AG04449 (cell line): Measurements from ENCODE around the gene PDGFA.

Source experiments
- CTCF ChIA-PET: fragments of 350-600 bp; formaldehyde crosslinking; extraction: SDS; loops from one replicate; lab custom pipeline; 2021; ENCODE audit warnings: antibody characterized with exemption; lab: Yijun Ruan, JAX
- POLR2A ChIA-PET: fragments of 400-600, 350-600 bp; formaldehyde crosslinking; extraction: SDS; loops from one replicate; lab custom pipeline; 2020; ENCODE audit warnings: antibody characterized with exemption, inconsistent platforms; lab: Yijun Ruan, JAX
- DNase-seq: peaks from one replicate; pipeline ENCODE4 v3.0.0-alpha.2; 2010; ENCODE audit warnings: low read depth, low spot score
- H3K4me3 ChIP-seq: 2 replicates; pipeline ENCODE4 v1.5.1; 2011; ENCODE audit warnings: low read depth, mild to moderate bottlenecking, control low read depth, low read length
- TF ChIP-seq, protein P1 (sequence below): IDR thresholded peaks from one replicate; pipeline ENCODE4 v1.5.1; 2011; ENCODE audit warnings: mild to moderate bottlenecking, moderate library complexity, low read length, control low read depth, inconsistent platforms; ENCODE audit not compliant: insufficient read depth; ENCODE audit errors: missing control alignments

PDGFA gene

DNA sequence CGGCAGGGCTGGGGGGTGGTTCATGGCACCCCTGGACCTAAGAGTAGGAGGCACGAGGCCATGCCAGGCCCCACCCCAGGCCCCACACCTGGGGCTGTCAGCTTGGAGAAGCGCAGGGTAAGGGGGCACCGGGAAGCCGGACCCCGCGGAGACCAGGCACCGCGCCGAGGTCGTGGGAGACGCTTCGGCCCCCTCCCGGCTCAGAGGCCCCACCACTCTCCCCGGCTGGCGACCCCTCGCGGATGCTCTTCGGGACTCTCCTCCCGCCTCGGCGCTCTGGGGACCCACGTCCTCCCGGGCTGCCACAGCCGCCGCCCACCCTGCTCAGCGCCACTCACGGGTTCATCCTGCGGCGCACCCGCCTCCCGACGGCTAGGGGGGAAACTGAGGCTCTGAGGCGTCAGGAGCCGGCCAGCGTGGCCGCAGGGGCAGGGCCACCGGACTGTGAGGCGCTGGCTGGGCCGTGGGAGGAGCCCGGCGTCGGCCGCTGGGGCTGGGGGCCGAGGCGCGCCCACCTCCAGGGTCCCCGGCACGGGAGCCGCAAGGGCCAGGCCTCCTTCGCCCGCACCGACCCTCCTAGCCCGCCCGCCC is 25.9 kb downstream of the PDGFA start:
- no peak overlapping the region for H3K4me3 ChIP-seq
- ChIA-PET POLR2A (no interaction called here), CTCF (no interaction called here)
- TF ChIP-seq, protein P1, sequence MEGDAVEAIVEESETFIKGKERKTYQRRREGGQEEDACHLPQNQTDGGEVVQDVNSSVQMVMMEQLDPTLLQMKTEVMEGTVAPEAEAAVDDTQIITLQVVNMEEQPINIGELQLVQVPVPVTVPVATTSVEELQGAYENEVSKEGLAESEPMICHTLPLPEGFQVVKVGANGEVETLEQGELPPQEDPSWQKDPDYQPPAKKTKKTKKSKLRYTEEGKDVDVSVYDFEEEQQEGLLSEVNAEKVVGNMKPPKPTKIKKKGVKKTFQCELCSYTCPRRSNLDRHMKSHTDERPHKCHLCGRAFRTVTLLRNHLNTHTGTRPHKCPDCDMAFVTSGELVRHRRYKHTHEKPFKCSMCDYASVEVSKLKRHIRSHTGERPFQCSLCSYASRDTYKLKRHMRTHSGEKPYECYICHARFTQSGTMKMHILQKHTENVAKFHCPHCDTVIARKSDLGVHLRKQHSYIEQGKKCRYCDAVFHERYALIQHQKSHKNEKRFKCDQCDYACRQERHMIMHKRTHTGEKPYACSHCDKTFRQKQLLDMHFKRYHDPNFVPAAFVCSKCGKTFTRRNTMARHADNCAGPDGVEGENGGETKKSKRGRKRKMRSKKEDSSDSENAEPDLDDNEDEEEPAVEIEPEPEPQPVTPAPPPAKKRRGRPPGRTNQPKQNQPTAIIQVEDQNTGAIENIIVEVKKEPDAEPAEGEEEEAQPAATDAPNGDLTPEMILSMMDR: no peak
- no peak for DNase-seq

DNA sequence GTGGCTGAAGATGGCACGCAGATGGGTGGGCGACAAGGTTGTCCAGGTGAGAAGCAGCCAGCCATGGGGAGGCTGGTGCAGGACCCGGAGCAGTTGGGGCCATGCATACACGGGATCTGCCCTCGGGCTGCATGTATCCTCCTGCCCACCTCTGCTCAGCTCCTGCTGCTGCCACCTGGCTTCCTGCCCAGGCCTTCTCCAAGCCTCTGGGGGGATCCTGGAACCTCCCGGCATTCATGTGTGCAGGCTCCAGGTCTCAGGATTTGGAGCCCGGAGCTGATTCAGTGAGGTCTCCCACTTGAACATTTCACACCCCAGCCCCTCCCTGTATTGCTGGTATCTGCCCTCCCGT is 27.0 kb downstream of the PDGFA start:
- no peak for DNase-seq
- CTCF ChIA-PET: no interaction called here
- TF ChIP-seq, protein P1: no peak
- POLR2A ChIA-PET: no interaction called here
- H3K4me3 ChIP-seq: no peak overlapping the region

- DNase-seq: no peak
- POLR2A ChIA-PET: no interaction called here
- CTCF ChIA-PET: no interaction called here
- TF ChIP-seq, protein P1: no peak
- H3K4me3 ChIP-seq: no peak overlapping the region
Observed at GRCh38 chr7:491958-492713, 27.5 kb downstream of the PDGFA start.

GRCh38 chr7:491292-491957 is 28.2 kb downstream of the PDGFA start:
- DNase-seq: no peak
- H3K4me3 ChIP-seq: no peak overlapping the region
- CTCF ChIA-PET: no interaction called here
- TF ChIP-seq, protein P1: no peak
- POLR2A ChIA-PET: no interaction called here

DNA sequence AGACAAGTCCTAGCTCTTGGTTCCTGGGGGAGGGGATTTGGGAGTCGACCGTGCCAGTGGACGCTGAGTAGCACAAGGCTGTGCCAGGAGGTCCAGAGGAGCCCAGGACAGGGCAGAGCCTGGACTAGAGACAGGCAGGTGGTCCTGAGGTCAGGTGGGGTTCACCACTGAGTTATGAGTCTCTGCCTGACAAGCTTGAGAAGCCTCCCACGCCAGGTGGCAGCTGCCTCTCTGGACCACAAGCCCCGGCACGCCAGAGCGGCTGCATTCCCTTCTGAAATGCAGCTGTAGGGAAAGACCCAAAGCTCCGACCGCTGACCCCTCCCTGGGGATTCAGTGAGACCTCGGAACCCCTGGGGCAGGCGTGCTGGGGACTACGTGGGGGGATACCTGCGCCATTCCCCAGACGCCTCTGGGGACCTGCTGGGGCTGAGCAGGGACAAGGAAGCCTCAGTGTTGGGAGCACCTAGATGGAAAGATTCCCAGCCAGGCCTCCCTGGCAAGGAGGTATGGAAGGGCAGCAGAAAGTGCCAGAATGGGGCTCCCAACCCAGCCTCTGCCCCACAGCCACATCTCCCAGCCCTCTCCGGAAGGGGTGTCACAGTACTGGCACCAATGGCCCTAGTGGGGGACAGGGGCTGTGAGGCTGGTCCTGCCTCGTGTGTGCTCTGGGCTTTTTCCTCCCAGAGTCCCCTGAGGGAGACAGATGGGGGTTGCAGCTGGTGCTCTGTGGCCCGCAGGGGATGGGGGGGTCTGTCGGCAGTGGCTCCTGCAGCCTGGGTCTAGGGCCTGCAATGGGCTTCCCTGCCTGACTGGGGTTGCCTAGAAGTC is 29.0 kb downstream of the PDGFA start:
- DNase-seq: no peak
- CTCF ChIA-PET: no interaction called here
- H3K4me3 ChIP-seq: no peak overlapping the region
- TF ChIP-seq, protein P1: no peak
- POLR2A ChIA-PET: no interaction called here
